WTC11 (cell line): ENCODE data around the gene FSD1L. TPM values are rescaled to one million over a fixed set of nuclear protein-coding genes. Genes with fewer than 3 reads are reported as not detected.

ENCODE experiments used
- ATAC-seq: fragments of 200-7000 bp; cut with Tn5 transposase; 2 replicates; pipeline ENCODE4 v1.10.0; 2021; ENCODE audit warnings: mild to moderate bottlenecking, moderate library complexity
- CTCF ChIA-PET: fragments of 300-600 bp; sonication (Branson Sonifier 250); formaldehyde crosslinking; loops from one replicate; lab custom pipeline; 2021; ENCODE audit warnings: antibody characterized with exemption; lab: Charles Lee
- POLR2A ChIA-PET: fragments of 350-600 bp; sonication (Branson Sonifier 250); formaldehyde crosslinking; loops from one replicate; lab custom pipeline; 2021; ENCODE audit warnings: antibody characterized with exemption; lab: Charles Lee
- DNase-seq: peaks from one replicate; pipeline ENCODE4 v3.0.0; 2021; ENCODE audit warnings: low spot score
- H3K27ac Mint-ChIP-seq: 2 replicates; pipeline ENCODE4 v1.8.0; 2021; ENCODE audit warnings: mixed read lengths
- H3K27me3 Mint-ChIP-seq: 2 replicates; pipeline ENCODE4 v1.8.0; 2021; ENCODE audit warnings: low read depth, mild to moderate bottlenecking, moderate library complexity, mixed read lengths
- H3K36me3 Mint-ChIP-seq: 2 replicates; pipeline ENCODE4 v1.8.0; 2021; ENCODE audit warnings: mixed read lengths
- H3K4me1 Mint-ChIP-seq: 2 replicates; pipeline ENCODE4 v1.8.0; 2022; ENCODE audit warnings: mixed read lengths
- H3K4me3 Mint-ChIP-seq: 2 replicates; pipeline ENCODE4 v1.8.0; 2021; ENCODE audit warnings: mild to moderate bottlenecking, moderate library complexity, mixed read lengths
- H3K9me3 Mint-ChIP-seq: 2 replicates; pipeline ENCODE4 v1.8.0; 2021; ENCODE audit warnings: mixed read lengths
- CREB1 ChIP-seq: sonication (generic); formaldehyde crosslinking; IDR thresholded peaks from 2 replicates; pipeline ENCODE4 v1.8.0; 2023; ENCODE audit warnings: mild to moderate bottlenecking, missing genetic modification reagents
- E2F1 ChIP-seq: sonication (generic); formaldehyde crosslinking; IDR thresholded peaks from 2 replicates; pipeline ENCODE4 v1.8.0; 2022; ENCODE audit warnings: mild to moderate bottlenecking, missing genetic modification reagents
- ELF4 ChIP-seq: sonication (generic); formaldehyde crosslinking; IDR thresholded peaks from 2 replicates; pipeline ENCODE4 v1.8.1; 2022; ENCODE audit warnings: low read depth, mild to moderate bottlenecking, moderate library complexity, missing genetic modification reagents
- ETV6 ChIP-seq: sonication (generic); formaldehyde crosslinking; IDR thresholded peaks from 2 replicates; pipeline ENCODE4 v1.8.1; 2022; ENCODE audit warnings: mild to moderate bottlenecking, missing genetic modification reagents
- FOXK1 ChIP-seq: sonication (generic); formaldehyde crosslinking; IDR thresholded peaks from 2 replicates; pipeline ENCODE4 v1.8.0; 2022; ENCODE audit warnings: mild to moderate bottlenecking, moderate library complexity, missing genetic modification reagents
- GABPB1 ChIP-seq: sonication (generic); formaldehyde crosslinking; IDR thresholded peaks from 2 replicates; pipeline ENCODE4 v1.8.1; 2023; ENCODE audit warnings: mild to moderate bottlenecking, missing genetic modification reagents
- IRF1 ChIP-seq: sonication (generic); formaldehyde crosslinking; IDR thresholded peaks from 2 replicates; pipeline ENCODE4 v1.8.0; 2023; ENCODE audit warnings: missing genetic modification reagents
- NFATC4 ChIP-seq: fragments of 250-450 bp; sonication (Bioruptor Pico); IDR thresholded peaks from 2 replicates; pipeline ENCODE4 v1.9.0; 2021; ENCODE audit warnings: mild to moderate bottlenecking
- RELA ChIP-seq: sonication (generic); formaldehyde crosslinking; IDR thresholded peaks from 2 replicates; pipeline ENCODE4 v1.8.1; 2022; ENCODE audit warnings: missing genetic modification reagents, mild to moderate bottlenecking, borderline replicate concordance
- TCF7 ChIP-seq: sonication (generic); formaldehyde crosslinking; IDR thresholded peaks from 2 replicates; pipeline ENCODE4 v1.8.0; 2022; ENCODE audit warnings: mild to moderate bottlenecking, low read depth, missing genetic modification reagents, moderate library complexity
- TEAD1 ChIP-seq: sonication (generic); formaldehyde crosslinking; IDR thresholded peaks from 2 replicates; pipeline ENCODE4 v1.8.0; 2022; ENCODE audit warnings: mild to moderate bottlenecking, missing genetic modification reagents
- ZNF219 ChIP-seq: sonication (generic); formaldehyde crosslinking; IDR thresholded peaks from 2 replicates; pipeline ENCODE4 v1.8.0; 2023; ENCODE audit warnings: missing genetic modification reagents, mild to moderate bottlenecking, borderline replicate concordance
- ZNF281 ChIP-seq: sonication (generic); formaldehyde crosslinking; IDR thresholded peaks from 2 replicates; pipeline ENCODE4 v1.8.0; 2023; ENCODE audit warnings: mild to moderate bottlenecking, missing genetic modification reagents
- total RNA-seq: library from RNA; stranded (reverse); gene quantifications from 3 replicates; pipeline ENCODE4 v1.2.3, GENCODE V29; 2021
- TF ChIP-seq, protein P1 (sequence below): sonication (generic); formaldehyde crosslinking; IDR thresholded peaks from 2 replicates; pipeline ENCODE4 v1.8.1; 2023; ENCODE audit warnings: mild to moderate bottlenecking, missing genetic modification reagents, moderate library complexity
- TF ChIP-seq, protein P2 (sequence below): sonication (generic); formaldehyde crosslinking; IDR thresholded peaks from 2 replicates; pipeline ENCODE4 v1.8.1; 2023; ENCODE audit warnings: mild to moderate bottlenecking, moderate library complexity, missing genetic modification reagents
- TF ChIP-seq, protein P3 (sequence below): fragments of 250-450 bp; sonication (Bioruptor Pico); IDR thresholded peaks from 2 replicates; pipeline ENCODE4 v1.9.0; 2021; ENCODE audit warnings: mild to moderate bottlenecking

FSD1L gene
- total RNA-seq, 1 experiment from 2014 or later, result 5.3 TPM

GRCh38 chr9:105507096-105507790, 59.4 kb downstream of the FSD1L start:
- DNase-seq, result no peak
- ATAC-seq, result no peak
- Mint-ChIP-seq H3K36me3 (no peaks in the 10 kb centered on the region), H3K4me1 (peaks cover 6% of the 10 kb centered on the region), H3K27ac (no peak overlapping the region), H3K27me3 (no peaks in the 10 kb centered on the region), H3K9me3 (no peaks in the 10 kb centered on the region), H3K4me3 (no peak overlapping the region)
- POLR2A ChIA-PET, result no interaction called here
- CTCF ChIA-PET, result no interaction called here
- TF ChIP-seq ZNF219 (no peak), NFATC4 (CRISPR knock-in tag) (no peak), IRF1 (no peak), RELA (CRISPR knock-in tag) (no peak), TEAD1 (no peak), CREB1 (CRISPR knock-in tag) (no peak), ELF4 (CRISPR knock-in tag) (no peak), FOXK1 (no peak), ZNF281 (CRISPR knock-in tag) (no peak), GABPB1 (CRISPR knock-in tag) (no peak), E2F1 (CRISPR knock-in tag) (no peak), TCF7 (no peak)
- TF ChIP-seq, protein P1, sequence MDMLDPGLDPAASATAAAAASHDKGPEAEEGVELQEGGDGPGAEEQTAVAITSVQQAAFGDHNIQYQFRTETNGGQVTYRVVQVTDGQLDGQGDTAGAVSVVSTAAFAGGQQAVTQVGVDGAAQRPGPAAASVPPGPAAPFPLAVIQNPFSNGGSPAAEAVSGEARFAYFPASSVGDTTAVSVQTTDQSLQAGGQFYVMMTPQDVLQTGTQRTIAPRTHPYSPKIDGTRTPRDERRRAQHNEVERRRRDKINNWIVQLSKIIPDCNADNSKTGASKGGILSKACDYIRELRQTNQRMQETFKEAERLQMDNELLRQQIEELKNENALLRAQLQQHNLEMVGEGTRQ (CRISPR knock-in tag), result no peak
- TF ChIP-seq, protein P2, sequence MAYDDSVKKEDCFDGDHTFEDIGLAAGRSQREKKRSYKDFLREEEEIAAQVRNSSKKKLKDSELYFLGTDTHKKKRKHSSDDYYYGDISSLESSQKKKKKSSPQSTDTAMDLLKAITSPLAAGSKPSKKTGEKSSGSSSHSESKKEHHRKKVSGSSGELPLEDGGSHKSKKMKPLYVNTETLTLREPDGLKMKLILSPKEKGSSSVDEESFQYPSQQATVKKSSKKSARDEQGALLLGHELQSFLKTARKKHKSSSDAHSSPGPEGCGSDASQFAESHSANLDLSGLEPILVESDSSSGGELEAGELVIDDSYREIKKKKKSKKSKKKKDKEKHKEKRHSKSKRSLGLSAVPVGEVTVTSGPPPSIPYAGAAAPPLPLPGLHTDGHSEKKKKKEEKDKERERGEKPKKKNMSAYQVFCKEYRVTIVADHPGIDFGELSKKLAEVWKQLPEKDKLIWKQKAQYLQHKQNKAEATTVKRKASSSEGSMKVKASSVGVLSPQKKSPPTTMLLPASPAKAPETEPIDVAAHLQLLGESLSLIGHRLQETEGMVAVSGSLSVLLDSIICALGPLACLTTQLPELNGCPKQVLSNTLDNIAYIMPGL, result no peak
- TF ChIP-seq, protein P3, sequence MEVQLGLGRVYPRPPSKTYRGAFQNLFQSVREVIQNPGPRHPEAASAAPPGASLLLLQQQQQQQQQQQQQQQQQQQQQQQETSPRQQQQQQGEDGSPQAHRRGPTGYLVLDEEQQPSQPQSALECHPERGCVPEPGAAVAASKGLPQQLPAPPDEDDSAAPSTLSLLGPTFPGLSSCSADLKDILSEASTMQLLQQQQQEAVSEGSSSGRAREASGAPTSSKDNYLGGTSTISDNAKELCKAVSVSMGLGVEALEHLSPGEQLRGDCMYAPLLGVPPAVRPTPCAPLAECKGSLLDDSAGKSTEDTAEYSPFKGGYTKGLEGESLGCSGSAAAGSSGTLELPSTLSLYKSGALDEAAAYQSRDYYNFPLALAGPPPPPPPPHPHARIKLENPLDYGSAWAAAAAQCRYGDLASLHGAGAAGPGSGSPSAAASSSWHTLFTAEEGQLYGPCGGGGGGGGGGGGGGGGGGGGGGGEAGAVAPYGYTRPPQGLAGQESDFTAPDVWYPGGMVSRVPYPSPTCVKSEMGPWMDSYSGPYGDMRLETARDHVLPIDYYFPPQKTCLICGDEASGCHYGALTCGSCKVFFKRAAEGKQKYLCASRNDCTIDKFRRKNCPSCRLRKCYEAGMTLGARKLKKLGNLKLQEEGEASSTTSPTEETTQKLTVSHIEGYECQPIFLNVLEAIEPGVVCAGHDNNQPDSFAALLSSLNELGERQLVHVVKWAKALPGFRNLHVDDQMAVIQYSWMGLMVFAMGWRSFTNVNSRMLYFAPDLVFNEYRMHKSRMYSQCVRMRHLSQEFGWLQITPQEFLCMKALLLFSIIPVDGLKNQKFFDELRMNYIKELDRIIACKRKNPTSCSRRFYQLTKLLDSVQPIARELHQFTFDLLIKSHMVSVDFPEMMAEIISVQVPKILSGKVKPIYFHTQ, result no peak

GRCh38 chr9:105508530-105508929, 60.7 kb downstream of the FSD1L start:
- TF ChIP-seq GABPB1 (CRISPR knock-in tag), result no peak
- no peak for TF ChIP-seq ETV6 (CRISPR knock-in tag)
- POLR2A ChIA-PET, result interaction anchor here (0.6 kb wide), 1 partner anchor 259 kb away, joined by 3 read pairs; no protein-coding TSS in a partner anchor

More at GRCh38 chr9:105508530-105508929, 60.7 kb downstream of the FSD1L start:
- no peak overlapping the region for H3K4me3 Mint-ChIP-seq
- no peaks in the 10 kb centered on the region for H3K27me3 Mint-ChIP-seq
- DNase-seq (no peak), ATAC-seq (no peak)
- H3K4me1 Mint-ChIP-seq, result peaks cover 5% of the 10 kb centered on the region
- CTCF ChIA-PET, result no interaction called here
- no peak overlapping the region for H3K27ac Mint-ChIP-seq
- H3K36me3 Mint-ChIP-seq, result no peaks in the 10 kb centered on the region
- no peaks in the 10 kb centered on the region for H3K9me3 Mint-ChIP-seq
